ENCODE data around the gene GDF11.

GDF11 gene

DNA sequence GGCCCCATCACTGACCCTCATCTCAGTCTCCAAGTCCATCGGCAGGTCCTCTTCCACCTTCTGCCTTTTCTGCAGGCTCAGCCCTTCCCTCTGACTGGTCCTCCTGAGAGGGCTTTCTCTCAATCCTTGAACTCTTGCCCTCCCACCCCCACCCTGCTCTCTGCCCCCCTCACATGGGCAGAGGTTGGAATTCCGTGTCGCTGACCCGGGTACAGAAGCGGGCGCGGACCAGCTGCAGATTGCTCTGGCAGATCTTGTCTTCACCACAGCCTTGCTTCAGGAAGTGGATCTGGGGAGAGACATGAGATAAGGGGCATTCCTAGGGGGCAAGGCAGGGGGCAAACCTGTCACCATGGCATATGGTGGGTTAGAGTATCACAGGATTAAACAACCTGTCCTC is 47.6 kb upstream of the GDF11 start:
- H3K27ac ChIP-seq (replicated peaks; ENCODE audit: low read length): no peak overlapping the region
- H3K14ac ChIP-seq (ENCODE audit: low read length): no peak overlapping the region
- H3K4me3 ChIP-seq (ENCODE audit: low read length in 2 of 2): no peak overlapping the region
- no peak for DNase-seq (ENCODE audit: low spot score)
- no peak overlapping the region for H3K23ac ChIP-seq (ENCODE audit: low read depth, low read length, poor library complexity)
- H3K9me3 ChIP-seq (replicated peaks in 1 of 2; ENCODE audit: control insufficient read depth in 2 of 2, insufficient read depth in 1 of 2, low read depth in 1 of 2, low read length in 2 of 2): no peaks in the 10 kb centered on the region
- no peaks in the 10 kb centered on the region for H3K4me1 ChIP-seq (ENCODE audit: control insufficient read depth in 2 of 2, insufficient read depth in 1 of 2, low read depth in 1 of 2, low read length in 2 of 2)
- no peak overlapping the region for H2AK5ac ChIP-seq (ENCODE audit: low read depth, low read length)
- H4K8ac ChIP-seq (ENCODE audit: low read depth, low read length): no peak overlapping the region
- no peak overlapping the region for H3K4me2 ChIP-seq (ENCODE audit: insufficient read depth, low read length, poor library complexity, severe bottlenecking)
- WGBS, 2 donors (ENCODE audit: extremely low coverage in 2 of 2, insufficient read length in 2 of 2, insufficient replicate concordance in 1 of 2): no CpG with 5 or more reads among the region's 7 CpGs
- no peak overlapping the region for H2BK15ac ChIP-seq (ENCODE audit: low read length)
- peaks cover 20 to 41% of the 10 kb centered on the region in 2 donors for H3K36me3 ChIP-seq (replicated peaks in 1 of 2; ENCODE audit: control insufficient read depth in 2 of 2, insufficient read depth in 2 of 2, low read length in 2 of 2)
- H4K91ac ChIP-seq (ENCODE audit: low read depth, low read length, poor library complexity): no peak overlapping the region
- H3K79me1 ChIP-seq (ENCODE audit: low read depth, low read length): no peaks in the 10 kb centered on the region
- H2AFZ ChIP-seq (ENCODE audit: low read length): no peak overlapping the region
- H2BK5ac ChIP-seq (ENCODE audit: low read length): no peak overlapping the region
- H3K18ac ChIP-seq (ENCODE audit: low read length): no peak overlapping the region
- no peak overlapping the region for H2BK120ac ChIP-seq (ENCODE audit: low read depth, low read length)
- no peaks in the 10 kb centered on the region for H3K27me3 ChIP-seq (ENCODE audit: control insufficient read depth in 3 of 3, insufficient read depth in 3 of 3, low read depth in 1 of 3, low read length in 3 of 3)
- H2BK12ac ChIP-seq (ENCODE audit: low read length): no peak overlapping the region
- H3K4ac ChIP-seq (ENCODE audit: low read length): no peak overlapping the region
- no peak overlapping the region for H3K9ac ChIP-seq (ENCODE audit: low read depth, low read length, poor library complexity)

- Histone ChIP-seq H3K4me3 (ENCODE audit: low read length in 2 of 2) (no peak overlapping the region), H2AFZ (ENCODE audit: low read length) (no peak overlapping the region), H3K4me2 (ENCODE audit: insufficient read depth, low read length, poor library complexity, severe bottlenecking) (no peak overlapping the region), H2BK15ac (ENCODE audit: low read length) (no peak overlapping the region), H3K4me1 (ENCODE audit: control insufficient read depth in 2 of 2, insufficient read depth in 1 of 2, low read depth in 1 of 2, low read length in 2 of 2) (no peaks in the 10 kb centered on the region), H2BK12ac (ENCODE audit: low read length) (no peak overlapping the region), H2AK5ac (ENCODE audit: low read depth, low read length) (no peak overlapping the region), H3K9ac (ENCODE audit: low read depth, low read length, poor library complexity) (no peak overlapping the region), H3K23ac (ENCODE audit: low read depth, low read length, poor library complexity) (no peak overlapping the region), H4K91ac (ENCODE audit: low read depth, low read length, poor library complexity) (no peak overlapping the region), H3K79me1 (ENCODE audit: low read depth, low read length) (peaks cover 2% of the 10 kb centered on the region), H2BK5ac (ENCODE audit: low read length) (no peak overlapping the region), H3K36me3 (replicated peaks in 1 of 2; ENCODE audit: control insufficient read depth in 2 of 2, insufficient read depth in 2 of 2, low read length in 2 of 2) (peaks cover 18 to 45% of the 10 kb centered on the region in 2 donors), H3K4ac (ENCODE audit: low read length) (no peak overlapping the region), H4K8ac (ENCODE audit: low read depth, low read length) (no peak overlapping the region), H2BK120ac (ENCODE audit: low read depth, low read length) (no peak overlapping the region), H3K18ac (ENCODE audit: low read length) (no peak overlapping the region), H3K14ac (ENCODE audit: low read length) (no peak overlapping the region), H3K27me3 (ENCODE audit: control insufficient read depth in 3 of 3, insufficient read depth in 3 of 3, low read depth in 1 of 3, low read length in 3 of 3) (no peaks in the 10 kb centered on the region), H3K9me3 (replicated peaks in 1 of 2; ENCODE audit: control insufficient read depth in 2 of 2, insufficient read depth in 1 of 2, low read depth in 1 of 2, low read length in 2 of 2) (no peaks in the 10 kb centered on the region), H3K27ac (replicated peaks; ENCODE audit: low read length) (no peak overlapping the region)
- no CpG with 5 or more reads among the region's 6 CpGs for WGBS, 2 donors (ENCODE audit: extremely low coverage in 2 of 2, insufficient read length in 2 of 2, insufficient replicate concordance in 1 of 2)
- DNase-seq (ENCODE audit: low spot score): no peak
Measured at GRCh38 chr12:55696141-55696540, 46.8 kb upstream of the GDF11 start.

- H2AK5ac ChIP-seq (ENCODE audit: low read depth, low read length): no peak overlapping the region
- no peak overlapping the region for H3K14ac ChIP-seq (ENCODE audit: low read length)
- no peaks in the 10 kb centered on the region for H3K4me1 ChIP-seq (ENCODE audit: control insufficient read depth in 2 of 2, insufficient read depth in 1 of 2, low read depth in 1 of 2, low read length in 2 of 2)
- no peak overlapping the region for H3K4ac ChIP-seq (ENCODE audit: low read length)
- DNase-seq (ENCODE audit: low spot score): no peak
- H2BK15ac ChIP-seq (ENCODE audit: low read length): no peak overlapping the region
- H3K27ac ChIP-seq (replicated peaks; ENCODE audit: low read length): no peak overlapping the region
- no peak overlapping the region for H4K8ac ChIP-seq (ENCODE audit: low read depth, low read length)
- no peak overlapping the region for H3K23ac ChIP-seq (ENCODE audit: low read depth, low read length, poor library complexity)
- no peak overlapping the region for H3K9ac ChIP-seq (ENCODE audit: low read depth, low read length, poor library complexity)
- no peak overlapping the region for H3K4me2 ChIP-seq (ENCODE audit: insufficient read depth, low read length, poor library complexity, severe bottlenecking)
- no peak overlapping the region for H3K18ac ChIP-seq (ENCODE audit: low read length)
- H2BK5ac ChIP-seq (ENCODE audit: low read length): no peak overlapping the region
- no peaks in the 10 kb centered on the region for H3K9me3 ChIP-seq (replicated peaks in 1 of 2; ENCODE audit: control insufficient read depth in 2 of 2, insufficient read depth in 1 of 2, low read depth in 1 of 2, low read length in 2 of 2)
- H2BK120ac ChIP-seq (ENCODE audit: low read depth, low read length): no peak overlapping the region
- no peak overlapping the region for H4K91ac ChIP-seq (ENCODE audit: low read depth, low read length, poor library complexity)
- no peak overlapping the region for H2AFZ ChIP-seq (ENCODE audit: low read length)
- H3K79me1 ChIP-seq (ENCODE audit: low read depth, low read length): peaks cover 2% of the 10 kb centered on the region
- H3K36me3 ChIP-seq (replicated peaks in 1 of 2; ENCODE audit: control insufficient read depth in 2 of 2, insufficient read depth in 2 of 2, low read length in 2 of 2): peaks cover 14 to 44% of the 10 kb centered on the region in 2 donors
- no peak overlapping the region for H2BK12ac ChIP-seq (ENCODE audit: low read length)
- no peak overlapping the region for H3K4me3 ChIP-seq (ENCODE audit: low read length in 2 of 2)
- no CpG with 5 or more reads among the region's 19 CpGs for WGBS, 2 donors (ENCODE audit: extremely low coverage in 2 of 2, insufficient read length in 2 of 2, insufficient replicate concordance in 1 of 2)
- H3K27me3 ChIP-seq (ENCODE audit: control insufficient read depth in 3 of 3, insufficient read depth in 3 of 3, low read depth in 1 of 3, low read length in 3 of 3): no peaks in the 10 kb centered on the region
Measured at GRCh38 chr12:55696796-55697462, 46.0 kb upstream of the GDF11 start.

DNA sequence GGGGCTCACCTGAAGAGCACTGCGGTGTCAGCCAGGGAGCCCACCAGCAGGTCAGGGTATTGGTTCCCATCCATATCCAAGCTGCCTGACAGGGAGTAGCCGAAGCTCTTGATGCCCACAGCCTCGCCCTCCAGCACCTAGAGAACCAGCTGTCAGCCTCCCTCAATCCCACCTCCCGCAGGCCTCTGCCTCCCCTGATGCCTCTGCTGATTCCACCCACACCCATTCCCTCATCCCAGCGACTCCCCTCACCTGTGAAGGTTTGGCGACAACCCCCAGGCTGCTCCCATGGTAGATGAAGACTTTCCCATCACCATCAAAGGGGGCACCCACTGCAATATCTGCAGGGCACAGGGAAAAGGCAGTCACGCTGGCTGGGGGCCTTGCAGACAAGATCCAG is 45.2 kb upstream of the GDF11 start:
- H3K9me3 ChIP-seq (replicated peaks in 1 of 2; ENCODE audit: control insufficient read depth in 2 of 2, insufficient read depth in 1 of 2, low read depth in 1 of 2, low read length in 2 of 2): no peaks in the 10 kb centered on the region
- no peak overlapping the region for H2AK5ac ChIP-seq (ENCODE audit: low read depth, low read length)
- no peak overlapping the region for H4K8ac ChIP-seq (ENCODE audit: low read depth, low read length)
- no CpG with 5 or more reads among the region's 7 CpGs for WGBS, 2 donors (ENCODE audit: extremely low coverage in 2 of 2, insufficient read length in 2 of 2, insufficient replicate concordance in 1 of 2)
- H2BK5ac ChIP-seq (ENCODE audit: low read length): no peak overlapping the region
- H3K9ac ChIP-seq (ENCODE audit: low read depth, low read length, poor library complexity): no peak overlapping the region
- no peak overlapping the region for H3K23ac ChIP-seq (ENCODE audit: low read depth, low read length, poor library complexity)
- no peak overlapping the region for H3K18ac ChIP-seq (ENCODE audit: low read length)
- no peak overlapping the region for H4K91ac ChIP-seq (ENCODE audit: low read depth, low read length, poor library complexity)
- no peak overlapping the region for H3K14ac ChIP-seq (ENCODE audit: low read length)
- no peak overlapping the region for H3K4ac ChIP-seq (ENCODE audit: low read length)
- peaks cover 14 to 42% of the 10 kb centered on the region in 2 donors for H3K36me3 ChIP-seq (replicated peaks in 1 of 2; ENCODE audit: control insufficient read depth in 2 of 2, insufficient read depth in 2 of 2, low read length in 2 of 2)
- H2BK120ac ChIP-seq (ENCODE audit: low read depth, low read length): no peak overlapping the region
- DNase-seq (ENCODE audit: low spot score): no peak
- no peak overlapping the region for H2BK15ac ChIP-seq (ENCODE audit: low read length)
- no peak overlapping the region for H3K4me3 ChIP-seq (ENCODE audit: low read length in 2 of 2)
- no peaks in the 10 kb centered on the region for H3K27me3 ChIP-seq (ENCODE audit: control insufficient read depth in 3 of 3, insufficient read depth in 3 of 3, low read depth in 1 of 3, low read length in 3 of 3)
- no peaks in the 10 kb centered on the region for H3K4me1 ChIP-seq (ENCODE audit: control insufficient read depth in 2 of 2, insufficient read depth in 1 of 2, low read depth in 1 of 2, low read length in 2 of 2)
- H3K4me2 ChIP-seq (ENCODE audit: insufficient read depth, low read length, poor library complexity, severe bottlenecking): no peak overlapping the region
- H3K27ac ChIP-seq (replicated peaks; ENCODE audit: low read length): no peak overlapping the region
- no peak overlapping the region for H2BK12ac ChIP-seq (ENCODE audit: low read length)
- H3K79me1 ChIP-seq (ENCODE audit: low read depth, low read length): peaks cover 3% of the 10 kb centered on the region
- no peak overlapping the region for H2AFZ ChIP-seq (ENCODE audit: low read length)

All from neuronal stem cell (in vitro differentiated cells).